HAP-1 (cell line): Measurements from ENCODE around the gene NMNAT2.
"Not testable (repeated sequence)": the region's sequence is repeated elsewhere in the genome, so short reads cannot be mapped to it uniquely, and the experiment has no call there.

Source experiments
- DNase-seq, 2 experiments: peaks; one replicate each; pipeline ENCODE4 v3.0.0-alpha.2; 2016 to 2020; ENCODE audit warnings: low spot score in 2 of 2
- H3K27me3 ChIP-seq: fragments of 250-450 bp; sonication (Bioruptor Pico); 2 replicates; pipeline ENCODE4 v1.5.1; 2020; ENCODE audit warnings: low read depth, mild to moderate bottlenecking, moderate library complexity
- H3K36me3 ChIP-seq: fragments of 250-450 bp; sonication (Bioruptor Pico); replicated peaks from 2 replicates; pipeline ENCODE4 v1.5.1; 2020; ENCODE audit warnings: mild to moderate bottlenecking
- H3K4me1 ChIP-seq: fragments of 250-450 bp; sonication (Bioruptor Pico); 2 replicates; pipeline ENCODE4 v1.5.1; 2020; ENCODE audit warnings: mild to moderate bottlenecking
- H3K4me3 ChIP-seq: fragments of 250-450 bp; sonication (Bioruptor Pico); 2 replicates; pipeline ENCODE4 v1.5.1; 2020; ENCODE audit warnings: mild to moderate bottlenecking, moderate library complexity
- H3K9me3 ChIP-seq: fragments of 250-450 bp; sonication (Bioruptor Pico); 2 replicates; pipeline ENCODE4 v1.5.1; 2020; ENCODE audit warnings: mild to moderate bottlenecking, moderate library complexity
- in situ Hi-C: fragments of 300-500 bp; cut with MboI; formaldehyde crosslinking; loops from 3 replicates; pipeline ENCODE4 v1.14.3; 2020; ENCODE audit warnings: low sequenced_read_pairs, inconsistent platforms, mixed read lengths

The NMNAT2 gene

GRCh38 chr1:183243161-183244050 is 174.8 kb downstream of the NMNAT2 start:
- Histone ChIP-seq H3K4me1 (no peaks in the 10 kb centered on the region), H3K27me3 (no peaks in the 10 kb centered on the region; the same call in 1 of the 2 replicates), H3K9me3 (no peaks in the 10 kb centered on the region), H3K36me3 (no peaks in the 10 kb centered on the region), H3K4me3 (no peak overlapping the region)
- no peak for DNase-seq
- in situ Hi-C loops, result loop anchor here (25.0 kb wide), 1 partner anchor 281 kb away; the partner anchor contains the start of gene SHCBP1L

DNA sequence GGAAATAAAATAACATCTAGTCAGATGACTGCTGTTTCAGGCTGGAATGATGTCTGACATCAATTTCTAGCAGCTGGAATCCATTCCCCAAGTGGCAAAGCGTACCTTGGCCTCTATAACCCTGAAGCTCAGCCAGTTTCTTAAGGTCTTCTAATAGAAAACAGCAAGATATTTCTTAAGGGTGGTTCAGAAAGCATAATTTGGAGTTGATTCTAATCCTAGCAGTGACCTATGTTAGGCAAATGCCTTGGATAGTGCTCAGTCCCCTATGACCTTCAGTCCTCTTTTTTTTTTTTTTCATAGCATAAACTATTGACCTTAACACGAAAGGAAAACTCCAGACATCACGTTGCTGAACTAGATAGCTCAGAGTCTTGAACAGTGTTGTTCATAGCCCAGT is 175.6 kb downstream of the NMNAT2 start:
- Histone ChIP-seq H3K4me1 (no peaks in the 10 kb centered on the region), H3K9me3 (no peaks in the 10 kb centered on the region)
- in situ Hi-C loops, result loop anchor here (25.0 kb wide), 1 partner anchor 280 kb away; the partner anchor contains the start of gene SHCBP1L

DNA sequence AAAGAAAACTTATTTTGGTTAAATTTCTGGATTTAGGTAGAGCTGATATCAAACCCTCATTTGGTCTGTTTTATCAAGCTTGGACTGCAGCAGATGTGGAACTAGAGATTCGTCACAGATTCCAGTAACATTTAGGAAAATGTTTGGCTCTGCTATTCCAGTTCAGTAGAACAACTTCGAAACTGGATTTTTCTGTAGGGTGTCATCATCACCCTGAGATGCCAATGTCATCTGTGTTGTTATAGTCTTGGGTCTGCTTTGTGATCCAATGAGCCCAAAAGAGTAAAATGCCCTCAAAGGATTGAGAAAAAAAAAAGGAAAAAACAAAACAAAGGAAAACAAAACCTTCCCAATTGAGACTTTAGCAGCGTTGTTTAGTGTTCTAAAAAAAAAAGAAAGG is 176.7 kb downstream of the NMNAT2 start:
- Histone ChIP-seq H3K4me3 (no peak overlapping the region), H3K36me3 (no peaks in the 10 kb centered on the region), H3K4me1 (no peaks in the 10 kb centered on the region), H3K9me3 (no peaks in the 10 kb centered on the region), H3K27me3 (no peaks in the 10 kb centered on the region)
- DNase-seq, result no peak
- in situ Hi-C loops, result loop anchor here (25.0 kb wide), 1 partner anchor 279 kb away; the partner anchor contains the start of gene SHCBP1L

More for the DNA sequence above, 175.6 kb downstream of the NMNAT2 start:
- Histone ChIP-seq H3K36me3 (no peaks in the 10 kb centered on the region), H3K4me3 (no peak overlapping the region), H3K27me3 (no peaks in the 10 kb centered on the region)
- DNase-seq, result no peak

DNA sequence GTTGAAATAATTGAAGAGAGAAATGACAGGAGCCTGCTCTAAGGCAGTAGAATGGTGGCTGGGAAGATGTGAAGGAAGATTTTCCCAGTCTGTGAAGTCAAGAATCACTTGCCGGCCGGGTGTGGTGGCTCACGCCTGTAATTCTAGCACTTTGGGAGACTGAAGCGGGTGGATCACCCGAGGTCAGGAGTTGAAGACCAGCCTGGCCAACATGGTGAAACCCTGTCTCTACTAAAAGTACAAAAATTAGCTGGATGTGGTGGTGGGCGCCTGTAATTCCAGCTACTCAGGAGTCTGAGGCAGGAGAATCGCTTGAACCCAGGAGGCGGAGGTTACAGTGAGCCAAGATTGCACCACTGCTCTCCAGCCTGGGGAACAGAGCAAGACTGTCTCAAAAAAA is 177.3 kb downstream of the NMNAT2 start:
- H3K9me3 ChIP-seq, H3K27me3 ChIP-seq, H3K36me3 ChIP-seq, H3K4me3 ChIP-seq, H3K4me1 ChIP-seq, DNase-seq: not testable (repeated sequence)
- in situ Hi-C loops, result loop anchor here (25.0 kb wide), 1 partner anchor 279 kb away; the partner anchor contains the start of gene SHCBP1L

DNA sequence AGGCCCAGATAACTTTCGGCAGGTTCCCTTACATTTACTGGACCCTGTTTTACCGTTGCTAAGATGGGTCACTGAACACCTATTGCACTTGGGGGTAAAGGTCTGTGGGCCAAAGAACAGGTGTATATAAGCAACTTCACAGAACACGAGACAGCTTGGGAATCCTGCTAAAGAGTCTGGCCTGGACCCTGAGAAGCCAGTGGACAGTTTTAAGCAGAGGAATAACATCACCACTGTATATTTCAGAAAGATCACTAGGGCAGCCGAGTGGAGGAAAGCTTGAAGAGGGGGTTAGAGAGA is 177.7 kb downstream of the NMNAT2 start:
- H3K27me3 ChIP-seq, result no peaks in the 10 kb centered on the region
- H3K4me1 ChIP-seq, result no peaks in the 10 kb centered on the region
- no peaks in the 10 kb centered on the region for H3K9me3 ChIP-seq
- no peak for DNase-seq
- H3K36me3 ChIP-seq, result no peaks in the 10 kb centered on the region
- H3K4me3 ChIP-seq, result no peak overlapping the region
- in situ Hi-C loops, result loop anchor here (25.0 kb wide), 1 partner anchor 278 kb away; the partner anchor contains the start of gene SHCBP1L

GRCh38 chr1:183239793-183240525 is 178.2 kb downstream of the NMNAT2 start:
- H3K4me3 ChIP-seq, result no peak overlapping the region
- no peak for DNase-seq
- H3K27me3 ChIP-seq, result no peaks in the 10 kb centered on the region
- in situ Hi-C loops, result loop anchor here (25.0 kb wide), 1 partner anchor 278 kb away; the partner anchor contains the start of gene SHCBP1L
- H3K36me3 ChIP-seq, result no peaks in the 10 kb centered on the region
- H3K9me3 ChIP-seq, result no peaks in the 10 kb centered on the region
- peaks cover 4% of the 10 kb centered on the region for H3K4me1 ChIP-seq

DNA sequence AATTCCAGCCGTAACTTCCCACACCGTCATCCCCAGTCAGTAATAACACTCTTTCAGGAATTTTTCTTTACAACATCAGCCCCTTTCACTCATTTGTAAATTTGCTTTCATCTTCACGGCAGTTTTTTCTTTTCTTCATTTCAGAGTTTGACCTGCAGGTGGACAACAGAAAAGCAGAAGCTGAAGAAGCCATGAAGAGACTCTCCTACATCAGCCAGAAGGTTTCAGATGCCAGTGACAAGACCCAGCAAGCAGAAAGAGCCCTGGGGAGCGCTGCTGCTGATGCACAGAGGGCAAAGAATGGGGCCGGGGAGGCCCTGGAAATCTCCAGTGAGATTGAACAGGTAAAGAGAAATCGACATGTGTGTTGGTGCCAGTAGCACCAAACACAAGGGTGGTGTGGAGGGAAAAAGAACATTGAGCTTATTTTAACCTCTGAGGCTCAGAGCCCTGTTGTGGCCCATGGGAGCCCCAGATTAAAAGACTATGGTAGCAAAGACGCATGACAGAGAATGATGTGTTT is 178.9 kb downstream of the NMNAT2 start:
- no peak for DNase-seq
- no peak overlapping the region for H3K4me3 ChIP-seq
- no peaks in the 10 kb centered on the region for H3K27me3 ChIP-seq
- H3K4me1 ChIP-seq, result peaks cover 9% of the 10 kb centered on the region
- no peaks in the 10 kb centered on the region for H3K36me3 ChIP-seq
- in situ Hi-C loops, result loop anchor here (25.0 kb wide), 1 partner anchor 277 kb away; the partner anchor contains the start of gene SHCBP1L
- no peaks in the 10 kb centered on the region for H3K9me3 ChIP-seq

- no peaks in the 10 kb centered on the region for H3K9me3 ChIP-seq
- H3K27me3 ChIP-seq, result no peaks in the 10 kb centered on the region
- in situ Hi-C loops, result loop anchor here (25.0 kb wide), 1 partner anchor 276 kb away; the partner anchor contains the start of gene SHCBP1L
- H3K36me3 ChIP-seq, result no peaks in the 10 kb centered on the region
- no peak overlapping the region for H3K4me3 ChIP-seq
- peaks cover 12% of the 10 kb centered on the region for H3K4me1 ChIP-seq
- DNase-seq, result no peak
Observed at GRCh38 chr1:183238071-183238470, 180.1 kb downstream of the NMNAT2 start.

DNA sequence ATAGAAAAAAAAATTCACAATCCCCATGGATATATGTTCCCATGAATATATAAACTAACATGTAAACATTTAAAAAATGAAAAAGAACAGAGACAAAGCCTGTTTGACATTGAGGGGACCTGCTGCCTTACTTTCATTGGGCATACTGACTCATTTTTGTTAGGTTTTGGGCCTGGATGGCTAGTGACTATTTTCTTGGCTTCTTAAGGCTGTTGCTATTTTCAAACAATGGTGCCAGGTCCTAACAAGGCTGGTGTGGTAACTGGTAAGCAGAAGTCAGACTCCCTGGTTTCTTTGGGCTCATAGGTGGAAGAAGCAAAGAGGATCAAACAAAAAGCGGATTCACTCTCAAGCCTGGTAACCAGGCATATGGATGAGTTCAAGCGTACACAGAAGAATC is 181.1 kb downstream of the NMNAT2 start:
- peaks cover 12% of the 10 kb centered on the region for H3K4me1 ChIP-seq
- H3K27me3 ChIP-seq, result no peaks in the 10 kb centered on the region
- in situ Hi-C loops, result loop anchor here (25.0 kb wide), 1 partner anchor 275 kb away; the partner anchor contains the start of gene SHCBP1L
- DNase-seq, result no peak
- no peak overlapping the region for H3K4me3 ChIP-seq
- no peaks in the 10 kb centered on the region for H3K36me3 ChIP-seq
- H3K9me3 ChIP-seq, result no peaks in the 10 kb centered on the region

- Histone ChIP-seq H3K36me3 (no peaks in the 10 kb centered on the region), H3K4me3 (no peak overlapping the region), H3K9me3 (no peaks in the 10 kb centered on the region), H3K27me3 (no peaks in the 10 kb centered on the region), H3K4me1 (peaks cover 14% of the 10 kb centered on the region)
- DNase-seq, result no peak
- in situ Hi-C loops, result loop anchor here (25.0 kb wide), 1 partner anchor 274 kb away; the partner anchor contains the start of gene SHCBP1L
Observed at GRCh38 chr1:183236158-183236725, 181.9 kb downstream of the NMNAT2 start.

- peaks cover 14% of the 10 kb centered on the region for H3K4me1 ChIP-seq
- no peaks in the 10 kb centered on the region for H3K36me3 ChIP-seq
- in situ Hi-C loops, result loop anchor here (25.0 kb wide), 1 partner anchor 273 kb away; the partner anchor contains the start of gene SHCBP1L
- no peak for DNase-seq
- H3K27me3 ChIP-seq, result no peaks in the 10 kb centered on the region
- H3K9me3 ChIP-seq, result no peaks in the 10 kb centered on the region
- no peak overlapping the region for H3K4me3 ChIP-seq
Observed at GRCh38 chr1:183235503-183235902, 182.7 kb downstream of the NMNAT2 start.

- in situ Hi-C loops, result loop anchor here (25.0 kb wide), 1 partner anchor 273 kb away; the partner anchor contains the start of gene SHCBP1L
- Histone ChIP-seq H3K4me1 (peaks cover 14% of the 10 kb centered on the region), H3K27me3 (no peaks in the 10 kb centered on the region), H3K9me3 (no peaks in the 10 kb centered on the region), H3K36me3 (no peaks in the 10 kb centered on the region), H3K4me3 (peak overlapping the region; percentile 8; the same call in 1 of the 2 replicates)
- DNase-seq, result peak; percentile 71 to 81
Observed at GRCh38 chr1:183234660-183235476, 183.3 kb downstream of the NMNAT2 start.
